ENCODE data around the gene FSIP1.
"Not testable (repeated sequence)": the region's sequence is repeated elsewhere in the genome, so short reads cannot be mapped to it uniquely, and the experiment has no call there.

Gene FSIP1

DNA sequence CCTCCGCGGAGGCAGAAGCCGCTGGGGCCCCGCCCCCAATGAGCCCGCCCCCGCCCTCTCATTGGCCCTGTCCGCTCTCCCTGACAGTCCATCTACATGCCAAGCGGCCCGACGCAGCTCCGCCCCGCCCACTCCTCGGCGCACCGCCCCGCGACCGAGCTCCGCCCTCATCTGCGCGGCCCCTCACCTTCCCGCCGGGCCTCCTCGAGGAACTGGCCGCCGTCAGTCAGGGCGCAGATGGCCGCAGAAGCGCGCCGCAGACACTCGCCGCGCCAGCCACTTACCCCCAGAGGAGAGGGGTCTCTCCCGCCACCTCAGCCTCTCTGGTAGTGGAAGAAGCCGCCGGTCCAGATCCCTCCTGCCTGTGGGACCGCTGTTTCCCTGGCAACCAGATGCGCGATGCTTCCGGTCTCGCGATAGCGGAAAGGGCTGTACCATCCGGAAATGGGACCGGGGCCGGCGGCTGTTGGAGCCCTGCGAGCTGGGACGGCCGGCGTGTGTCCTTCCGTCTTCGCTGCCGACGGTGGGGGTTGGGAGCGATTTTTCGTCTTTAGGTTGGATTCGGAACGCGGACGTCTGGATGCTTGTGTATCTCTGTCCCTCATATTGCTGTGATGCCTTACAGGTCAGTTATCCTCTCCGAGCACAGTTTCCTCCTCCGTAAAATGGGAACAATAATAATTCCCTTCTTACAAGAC is at the start of gene FSIP1:
TSS of gene FSIP1 (minus strand) at position 401 of the 698 bp plus-strand sequence. CDS start 6,317 bp downstream, outside the sequence.
- DNase-seq (ENCODE audit: low read depth in 3 of 3) = peak; percentile 92 to 94 (median 92)

DNA sequence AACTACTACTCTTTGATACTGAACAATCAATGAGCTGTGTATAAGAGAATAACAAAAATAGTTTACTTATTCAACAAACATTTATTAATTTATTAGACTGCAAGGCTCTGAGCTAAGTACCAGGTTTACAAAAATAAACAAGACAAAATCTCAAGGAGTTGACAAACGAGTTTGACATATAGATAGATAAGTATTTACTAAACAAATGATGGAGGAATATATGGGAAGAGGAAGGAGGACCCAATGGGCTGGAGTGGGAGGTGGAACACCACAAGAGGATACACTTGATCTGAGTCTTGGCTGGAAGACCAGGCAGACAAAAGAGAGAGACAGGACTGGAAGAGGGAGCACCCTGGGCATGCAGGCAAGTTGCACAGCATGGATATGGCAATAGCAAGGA is 47.5 kb upstream of the FSIP1 start:
- no peak for DNase-seq (ENCODE audit: low read depth in 3 of 3)

DNA sequence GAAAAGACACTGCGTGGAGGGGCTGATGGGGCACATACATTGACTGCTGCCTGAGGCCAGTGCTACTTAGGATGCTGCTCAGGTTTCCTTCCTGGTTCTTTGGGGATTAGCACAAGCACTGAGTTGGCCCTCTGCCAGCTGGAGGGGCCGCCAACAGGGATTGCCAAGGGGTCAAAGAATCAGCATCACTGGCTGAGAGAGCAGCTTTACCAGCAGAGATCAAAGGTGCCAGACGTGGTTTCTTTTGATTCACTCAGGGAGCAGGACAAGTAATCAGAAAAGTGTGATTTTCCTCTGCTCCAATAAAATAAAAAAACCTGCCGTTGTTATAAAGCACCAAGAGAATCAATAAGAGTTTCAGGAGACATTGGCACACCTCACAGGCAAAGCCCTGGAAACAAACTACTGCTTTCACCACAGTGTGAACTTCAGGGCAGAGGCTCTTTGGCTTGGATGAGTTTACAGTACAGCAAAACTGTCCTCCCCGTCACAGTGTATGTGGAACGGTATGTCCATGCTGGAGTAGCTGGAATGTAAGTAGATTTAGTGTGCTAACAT is 45.8 kb upstream of the FSIP1 start:
- no peak for DNase-seq (ENCODE audit: low read depth in 3 of 3)

DNA sequence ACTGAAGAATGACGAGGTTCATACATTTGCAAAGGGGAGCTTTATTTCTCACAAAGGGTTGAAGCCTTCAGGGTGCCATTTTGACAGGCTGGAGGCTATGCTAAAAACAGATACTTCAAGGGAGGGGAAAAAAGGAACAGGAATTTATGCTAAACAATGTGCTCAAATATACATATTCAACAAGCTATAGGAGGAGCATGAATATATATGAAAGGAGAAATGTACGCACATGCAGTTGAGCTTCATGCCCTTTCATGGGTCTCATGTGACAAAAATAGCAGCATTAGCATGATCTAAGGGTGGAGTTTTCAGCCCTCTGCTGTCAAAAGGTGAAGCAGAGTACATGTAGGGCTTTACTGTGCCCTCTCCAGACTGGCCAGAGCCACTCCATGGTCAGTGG is 44.3 kb upstream of the FSIP1 start:
- DNase-seq (ENCODE audit: low read depth in 3 of 3) = no peak

DNA sequence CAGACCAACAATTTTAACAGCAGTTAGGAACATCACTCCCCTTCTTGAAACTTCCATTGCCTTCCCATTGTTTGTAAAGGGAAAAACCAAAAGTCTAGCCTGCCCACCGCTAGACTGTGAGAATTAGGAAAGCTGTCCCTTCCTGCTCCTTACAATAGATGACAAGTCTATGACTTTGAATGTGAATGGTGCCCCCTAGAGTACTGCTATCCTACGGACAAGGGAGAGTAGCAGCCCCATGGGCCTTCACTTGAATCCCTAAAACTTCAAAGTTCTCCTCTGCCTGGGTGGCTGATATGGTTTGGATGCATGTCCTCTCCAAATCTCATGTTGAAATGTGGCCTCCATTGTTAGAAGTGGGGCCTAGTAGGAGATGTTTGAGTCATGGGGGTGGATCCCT is 41.0 kb upstream of the FSIP1 start:
- DNase-seq (ENCODE audit: low read depth in 3 of 3) = no peak

DNA sequence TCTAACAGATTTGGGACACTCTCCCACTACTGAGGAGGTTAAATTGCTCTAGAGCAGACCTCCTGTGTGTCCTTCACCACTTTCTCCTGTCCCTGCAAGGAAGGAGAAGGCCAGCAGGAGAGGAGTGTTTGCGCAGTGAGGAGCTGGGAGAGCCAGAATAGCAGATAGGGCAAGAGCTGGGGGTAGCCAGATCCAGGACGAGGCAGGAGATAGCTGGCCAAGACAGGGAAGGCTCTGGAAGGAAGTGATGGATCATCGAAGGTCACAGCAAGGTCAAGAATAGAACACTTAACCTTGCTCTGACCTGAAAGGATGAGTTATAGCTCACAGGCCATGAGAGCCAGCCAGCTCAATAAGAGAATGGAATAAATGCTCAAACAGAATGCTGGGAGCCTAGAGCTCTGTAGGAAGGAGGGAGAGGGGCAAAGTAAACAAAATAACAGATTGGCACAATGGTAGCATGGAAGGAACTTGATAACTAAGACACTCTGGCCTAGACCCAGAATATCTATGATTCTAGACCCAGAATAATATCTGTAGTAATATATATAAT is 37.5 kb upstream of the FSIP1 start:
- no peak for DNase-seq (ENCODE audit: low read depth in 3 of 3)

DNA sequence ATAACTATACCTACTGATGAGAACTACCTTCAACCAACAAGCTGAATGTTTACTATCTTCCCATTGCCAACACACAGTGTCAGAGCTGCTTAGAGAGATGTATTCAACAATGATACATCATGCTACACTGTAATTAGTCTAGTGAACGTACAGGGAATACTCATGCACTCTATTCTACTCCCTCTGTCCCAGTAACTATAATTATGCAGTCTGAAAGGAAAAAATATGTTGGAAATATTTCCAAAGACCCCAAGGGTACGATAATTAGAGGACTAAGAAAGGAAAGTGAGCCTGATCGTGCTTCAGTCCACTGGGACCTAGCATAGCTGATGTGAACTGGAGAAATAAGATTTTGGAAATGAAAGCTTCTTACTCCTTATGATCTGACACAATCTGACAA is 36.9 kb upstream of the FSIP1 start:
- DNase-seq (ENCODE audit: low read depth in 3 of 3) = no peak

DNA sequence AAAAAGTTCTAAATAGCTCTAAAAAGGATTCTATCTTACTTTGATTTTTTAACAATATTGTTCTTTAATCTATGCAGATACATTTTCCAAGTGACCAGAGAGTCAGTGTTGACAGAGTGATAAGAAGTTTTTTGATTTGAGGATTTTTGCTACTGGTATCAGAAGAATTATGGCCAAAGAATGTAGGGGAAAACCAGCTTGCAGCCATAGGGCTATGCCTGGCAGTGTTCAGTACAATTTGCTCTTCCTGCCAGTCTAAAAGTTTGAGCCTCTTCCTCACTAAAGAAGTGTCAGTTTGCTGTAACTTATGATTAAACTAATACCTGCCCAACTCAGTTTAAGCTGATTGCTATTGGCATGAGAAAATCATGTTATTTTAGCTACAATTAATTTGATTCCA is 35.3 kb upstream of the FSIP1 start:
- DNase-seq (ENCODE audit: low read depth in 3 of 3) = no peak

DNA sequence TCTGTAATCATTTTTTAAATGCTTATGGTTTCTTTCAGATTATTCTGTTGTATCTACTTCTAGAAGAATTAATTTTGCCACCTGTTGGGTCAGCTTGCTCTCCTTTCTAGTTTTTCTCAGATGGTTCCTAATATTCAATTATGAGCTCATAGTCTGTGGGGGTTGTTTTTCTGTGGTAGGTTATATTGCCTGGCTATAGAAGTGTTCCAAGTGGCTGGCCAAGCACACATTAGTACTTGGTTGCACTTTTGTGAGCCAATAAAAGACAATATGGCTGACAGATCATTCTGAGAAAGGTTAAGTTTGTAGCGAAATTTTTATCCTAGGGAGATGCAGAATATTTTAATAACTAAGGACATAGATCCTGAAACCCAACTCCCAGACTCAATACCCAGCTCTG is 31.8 kb upstream of the FSIP1 start:
- DNase-seq (ENCODE audit: low read depth in 3 of 3) = no peak

DNA sequence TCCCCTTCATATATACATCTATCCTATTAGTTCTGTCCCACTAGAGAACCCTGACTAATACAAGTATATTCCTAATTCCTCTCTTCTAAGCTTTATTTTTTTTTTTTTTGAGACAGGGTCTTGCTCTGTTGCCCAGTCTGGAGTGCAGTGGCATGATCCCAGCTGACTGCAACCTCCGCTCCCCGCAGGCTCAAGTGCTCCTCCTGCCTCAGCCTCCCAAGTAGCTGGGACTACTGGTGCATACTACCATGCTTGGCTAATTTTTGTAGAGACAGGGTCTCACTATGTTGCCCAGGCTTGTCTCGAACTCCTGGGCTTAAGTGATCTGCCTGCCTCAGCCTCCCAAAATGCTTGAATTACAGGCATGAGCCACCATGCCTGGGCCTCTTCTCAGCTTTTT is 30.0 kb upstream of the FSIP1 start:
- not testable (repeated sequence) for DNase-seq (ENCODE audit: low read depth in 3 of 3)

DNA sequence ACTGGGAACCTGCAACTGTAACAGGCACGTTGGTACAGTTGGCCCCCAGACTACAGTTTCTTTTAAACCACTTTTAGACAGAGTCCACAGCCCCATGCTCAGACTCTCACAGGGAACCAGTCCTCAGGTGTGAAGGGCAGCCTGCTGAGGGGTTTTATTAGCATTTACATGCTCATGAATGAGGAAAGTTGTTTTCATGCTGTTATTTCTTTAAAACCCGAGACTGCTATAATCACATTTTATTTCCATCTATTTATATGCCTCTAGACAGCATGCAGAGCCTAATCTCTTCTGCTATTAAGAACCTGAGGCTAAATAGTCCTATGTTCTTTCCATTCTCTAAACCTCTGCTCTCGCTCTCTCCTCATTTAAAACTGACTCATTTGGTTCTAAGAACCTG is 26.3 kb upstream of the FSIP1 start:
- DNase-seq (ENCODE audit: low read depth in 3 of 3) = no peak

DNA sequence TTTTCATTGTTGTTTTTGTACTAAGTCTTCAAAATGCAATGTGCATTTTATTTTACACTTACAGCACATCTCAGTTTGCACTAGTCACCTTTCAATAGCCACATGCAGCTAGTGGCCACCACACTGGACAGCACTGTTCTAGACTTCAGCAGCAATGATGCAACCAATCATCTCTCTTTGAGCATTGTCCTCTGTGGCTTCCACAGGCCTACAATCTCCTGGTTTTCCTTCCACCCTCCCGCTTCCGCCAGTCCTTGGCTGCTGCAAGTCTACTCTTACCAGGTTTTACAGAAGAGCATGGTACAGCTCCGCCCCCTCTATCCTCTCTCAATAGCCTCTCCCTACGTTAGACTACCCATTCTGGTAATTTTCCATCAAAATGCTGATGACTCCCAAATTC is 25.1 kb upstream of the FSIP1 start:
- no peak for DNase-seq (ENCODE audit: low read depth in 3 of 3)

DNA sequence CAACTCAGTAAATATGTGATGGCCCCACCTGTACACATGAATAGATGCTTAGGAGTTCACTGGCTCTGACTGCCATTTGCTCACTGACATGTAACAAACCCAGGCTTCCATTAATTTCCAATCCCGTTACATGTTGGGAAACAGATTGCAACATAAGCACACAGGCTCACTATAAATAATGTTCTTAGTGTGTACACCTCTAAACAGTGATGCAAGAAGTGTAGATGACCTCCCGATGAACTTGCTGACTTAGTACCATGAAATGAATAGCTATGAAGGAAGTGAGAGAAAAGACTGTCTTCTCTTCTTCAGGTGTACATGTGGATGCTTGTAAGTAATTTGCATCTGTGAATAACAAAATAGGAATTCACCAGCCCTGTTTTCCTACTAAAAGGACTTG is 21.4 kb upstream of the FSIP1 start:
- DNase-seq (ENCODE audit: low read depth in 3 of 3) = no peak

DNA sequence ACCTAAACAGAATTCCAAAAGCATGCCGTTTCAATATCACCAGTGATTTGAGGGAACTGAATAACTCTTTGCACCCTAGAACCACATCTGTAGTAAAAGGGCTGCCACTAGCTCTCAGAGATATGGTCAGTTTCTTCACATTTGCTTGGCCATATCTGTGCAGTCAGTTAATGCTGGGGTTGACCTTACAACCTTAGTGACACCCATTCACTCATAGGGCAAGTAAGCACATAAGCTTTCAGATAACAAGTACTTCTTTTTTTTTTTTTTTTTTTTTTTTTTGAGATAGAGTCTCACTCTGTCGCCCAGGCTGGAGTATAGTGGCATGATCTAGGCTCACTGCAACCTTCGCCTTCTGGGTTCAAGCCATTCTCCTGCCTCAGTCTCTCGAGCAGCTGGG is 20.4 kb upstream of the FSIP1 start:
- no peak for DNase-seq (ENCODE audit: low read depth in 3 of 3)

DNA sequence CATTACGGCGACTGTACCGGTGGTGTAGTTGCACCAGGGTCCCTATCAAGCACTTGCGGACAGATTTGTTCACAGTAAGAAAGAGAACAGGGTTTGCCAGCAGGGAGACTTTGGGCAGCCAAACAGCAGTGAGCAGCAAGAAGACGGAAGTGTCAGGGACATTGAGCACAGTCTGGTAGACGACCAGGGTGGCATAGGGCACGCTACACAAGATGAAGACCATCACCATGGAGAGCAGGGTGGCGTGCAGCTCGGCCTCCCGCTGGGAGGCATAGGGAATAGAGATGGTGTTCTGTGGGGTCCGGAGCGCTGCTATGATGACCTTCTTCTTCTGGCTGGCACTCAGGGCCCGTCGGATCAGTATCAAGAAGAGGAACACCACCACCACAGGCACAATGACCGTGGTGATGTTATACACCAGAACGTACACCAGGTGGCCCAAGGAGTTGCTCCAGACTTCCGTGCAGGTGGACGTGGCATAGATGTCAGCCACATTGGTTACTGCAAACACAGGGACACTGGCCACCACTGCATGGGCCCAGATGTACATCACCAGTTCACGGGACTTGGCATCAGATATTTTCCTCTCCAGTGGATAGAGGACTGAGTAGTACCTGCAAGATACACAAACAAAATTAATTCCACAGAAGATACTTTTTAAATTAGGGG is 19.1 kb upstream of the FSIP1 start:
- no peak for DNase-seq (ENCODE audit: low read depth in 3 of 3)

DNA sequence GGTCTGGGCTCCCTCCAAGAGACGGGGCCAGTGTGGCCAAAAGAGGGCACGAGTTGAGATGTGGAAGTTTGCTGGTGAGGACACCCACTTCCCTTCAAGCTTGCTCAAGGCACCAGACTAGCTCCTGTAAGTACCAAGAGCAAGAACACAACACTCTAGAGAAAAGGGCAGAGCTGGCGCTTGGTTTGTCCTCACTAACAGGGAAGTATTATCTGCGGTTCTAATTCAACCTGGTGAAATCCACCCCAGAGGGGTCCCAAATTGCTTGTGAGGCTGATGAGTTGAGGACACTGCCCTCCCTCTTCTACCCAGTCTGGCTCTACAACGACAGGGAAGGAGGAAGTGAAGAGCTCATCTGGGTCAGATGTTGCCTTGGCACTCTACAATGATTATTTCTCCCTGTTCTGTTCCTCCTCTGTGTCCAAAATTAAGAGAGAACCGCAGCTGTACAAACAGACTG is 16.9 kb upstream of the FSIP1 start:
- DNase-seq (ENCODE audit: low read depth in 3 of 3) = no peak

DNA sequence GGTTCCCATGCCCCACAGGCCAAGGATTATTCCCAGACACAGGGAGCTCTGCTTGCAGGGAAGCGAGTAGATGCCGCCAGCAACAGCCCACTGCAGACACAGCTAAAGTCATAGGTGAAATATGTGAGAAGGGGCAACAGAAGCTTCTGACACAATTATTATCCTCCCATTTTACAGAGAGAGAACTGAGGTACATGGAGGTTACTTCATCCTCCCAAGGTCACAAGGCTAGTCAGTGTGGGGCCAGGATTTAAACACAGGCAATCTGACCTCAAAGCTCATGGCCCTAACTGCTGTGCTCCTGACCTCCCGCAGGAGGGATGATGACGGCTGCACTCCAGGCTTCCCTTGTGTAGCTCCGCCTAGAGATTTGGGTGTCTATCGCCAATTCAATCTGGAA is 15.7 kb upstream of the FSIP1 start:
- no peak for DNase-seq (ENCODE audit: low read depth in 3 of 3)

DNA sequence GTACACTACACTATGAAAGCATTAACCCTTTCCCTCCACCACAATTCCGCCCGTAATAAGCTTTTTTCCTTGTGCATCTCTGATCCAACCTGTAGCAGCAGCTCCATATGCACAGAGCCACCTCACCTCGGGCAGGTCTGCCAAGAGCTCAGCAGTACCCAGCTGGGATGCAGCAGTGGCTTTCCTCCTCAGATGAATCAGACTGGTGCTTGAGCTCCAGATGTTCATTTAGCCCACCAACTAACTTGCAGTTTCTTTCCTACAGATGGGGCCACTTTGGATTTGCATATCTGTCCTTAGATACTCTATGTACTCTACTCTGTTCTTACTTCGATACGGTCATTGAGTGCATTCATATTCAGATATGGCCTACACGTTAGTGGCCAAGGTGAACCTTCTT is 14.8 kb upstream of the FSIP1 start:
- no peak for DNase-seq (ENCODE audit: low read depth in 3 of 3)

DNA sequence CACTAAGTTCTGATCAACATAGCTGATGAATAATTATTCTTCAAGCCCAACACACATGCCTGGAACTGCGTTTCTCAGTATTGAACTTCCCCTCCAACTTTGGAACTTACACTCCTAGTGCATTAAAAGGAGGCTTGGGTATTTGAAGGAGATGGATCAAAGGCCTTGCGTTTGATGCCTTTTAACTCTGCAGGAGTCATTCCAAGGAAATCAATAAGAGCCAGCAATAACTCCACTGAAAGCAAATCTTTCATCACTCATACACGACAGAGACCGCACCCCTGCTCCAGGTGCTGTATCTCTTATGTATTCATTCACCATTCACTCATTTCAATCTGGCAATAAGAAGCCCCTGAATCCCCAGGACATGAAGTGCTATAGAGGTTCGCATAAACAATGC is 14.0 kb upstream of the FSIP1 start:
- DNase-seq (ENCODE audit: low read depth in 3 of 3) = no peak

DNA sequence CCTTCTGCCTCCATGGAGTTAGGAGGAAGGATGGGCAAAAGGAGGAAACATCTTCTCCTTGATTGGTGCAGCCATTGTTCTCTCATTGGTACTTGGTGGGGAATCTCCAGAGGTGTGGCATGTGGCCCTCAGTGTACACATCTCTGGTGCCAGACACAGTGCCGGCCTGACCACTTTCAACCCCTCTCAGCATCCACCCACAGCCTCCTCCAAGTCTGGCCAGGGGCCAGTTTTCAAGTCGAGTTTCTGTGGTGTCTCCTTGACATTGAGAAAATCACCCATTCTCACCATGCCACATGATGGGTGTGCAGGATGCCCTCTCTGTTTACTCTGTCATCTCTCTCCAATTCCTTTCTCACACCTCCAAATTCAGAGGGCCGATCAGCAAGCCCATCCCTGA is 12.8 kb upstream of the FSIP1 start:
- no peak for DNase-seq (ENCODE audit: low read depth in 3 of 3)

DNA sequence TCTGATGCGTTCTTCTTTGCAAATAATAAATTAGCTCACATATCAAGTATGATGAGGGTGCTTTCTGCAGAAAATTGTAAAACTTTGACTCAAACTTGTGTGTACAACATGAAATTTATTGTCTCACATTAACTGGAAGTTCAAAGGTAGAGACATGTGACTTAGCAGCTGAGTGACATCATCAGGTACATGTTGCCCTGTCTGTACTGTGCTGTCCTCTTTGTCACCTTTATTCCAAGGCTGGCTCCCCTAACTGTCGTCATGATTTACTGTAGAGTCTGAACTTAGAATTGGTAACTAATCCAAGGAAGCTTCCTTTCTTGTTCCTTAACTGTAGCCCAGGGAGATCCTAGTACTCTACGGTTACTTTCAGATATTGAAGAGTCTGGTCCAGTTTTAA is 12.3 kb upstream of the FSIP1 start:
- DNase-seq (ENCODE audit: low read depth in 3 of 3) = no peak

DNA sequence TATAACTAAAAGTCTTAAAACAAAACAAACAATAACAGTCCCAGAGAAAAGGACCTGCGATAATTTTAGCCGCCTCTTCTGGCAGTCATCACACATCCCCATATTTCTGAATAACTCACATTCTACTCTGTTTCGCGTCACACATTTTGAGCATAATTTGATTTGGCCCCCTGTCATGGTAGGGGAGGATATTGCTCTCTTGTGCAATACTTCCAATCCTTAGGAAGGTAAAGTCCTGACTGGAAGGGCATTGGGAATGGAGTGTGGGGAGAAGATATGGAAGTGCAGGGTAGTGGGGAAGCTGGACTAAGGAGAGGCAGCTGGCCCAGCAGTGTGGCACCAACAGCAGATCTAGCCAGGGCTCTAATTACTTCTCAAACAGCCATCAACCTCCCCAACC is 11.3 kb upstream of the FSIP1 start:
- no peak for DNase-seq (ENCODE audit: low read depth in 3 of 3)

DNA sequence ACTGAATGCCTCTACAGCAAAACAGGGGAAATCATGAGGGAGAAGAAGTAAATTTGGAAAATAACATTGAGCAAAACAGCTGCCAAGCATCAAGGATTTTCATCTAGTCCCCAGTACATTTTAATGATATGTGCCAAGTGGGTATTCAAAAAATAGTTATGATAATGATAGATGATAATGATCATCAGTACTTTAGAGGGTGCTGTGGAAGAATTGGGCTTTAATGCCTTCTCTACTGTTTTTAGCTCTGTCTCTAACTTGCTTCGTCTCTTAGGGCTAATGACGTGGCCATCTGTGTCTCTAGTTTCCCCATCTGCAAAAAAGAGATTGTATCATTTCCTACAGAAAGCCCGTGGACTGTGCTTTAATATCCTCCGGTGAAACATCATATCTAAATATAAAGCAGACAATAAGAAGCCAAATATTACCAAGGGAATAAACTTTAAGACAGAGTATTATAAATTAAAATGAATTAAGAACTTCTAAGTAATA is 10.2 kb upstream of the FSIP1 start:
- DNase-seq (ENCODE audit: low read depth in 3 of 3) = no peak

Data from stimulated activated CD4-positive, alpha-beta T cell treated with anti-CD3 and anti-CD28 coated beads, TNF-alpha, amount 100 ng/mL, for 48 hours (primary cell).